ENCODE measurements around the gene ALDH3A2.

The ALDH3A2 gene

DNA sequence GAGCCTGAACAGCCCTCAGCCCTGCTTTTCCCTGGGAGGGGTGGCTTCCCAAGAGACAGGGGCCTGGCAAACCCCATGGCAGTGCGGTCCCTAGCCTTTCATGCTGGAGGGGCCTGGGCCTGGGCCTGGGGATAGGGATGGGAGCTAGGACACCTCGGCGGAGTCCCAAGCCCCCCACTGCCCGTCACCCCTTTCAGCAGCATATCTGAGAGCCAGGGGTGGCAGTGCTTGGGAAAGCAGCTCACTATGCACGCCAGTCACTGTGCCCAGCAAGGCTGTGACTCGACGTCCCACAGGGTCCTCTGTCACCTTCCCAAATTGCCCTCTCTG is 68.4 kb downstream of the ALDH3A2 start:
- no peak for DNase-seq

DNA sequence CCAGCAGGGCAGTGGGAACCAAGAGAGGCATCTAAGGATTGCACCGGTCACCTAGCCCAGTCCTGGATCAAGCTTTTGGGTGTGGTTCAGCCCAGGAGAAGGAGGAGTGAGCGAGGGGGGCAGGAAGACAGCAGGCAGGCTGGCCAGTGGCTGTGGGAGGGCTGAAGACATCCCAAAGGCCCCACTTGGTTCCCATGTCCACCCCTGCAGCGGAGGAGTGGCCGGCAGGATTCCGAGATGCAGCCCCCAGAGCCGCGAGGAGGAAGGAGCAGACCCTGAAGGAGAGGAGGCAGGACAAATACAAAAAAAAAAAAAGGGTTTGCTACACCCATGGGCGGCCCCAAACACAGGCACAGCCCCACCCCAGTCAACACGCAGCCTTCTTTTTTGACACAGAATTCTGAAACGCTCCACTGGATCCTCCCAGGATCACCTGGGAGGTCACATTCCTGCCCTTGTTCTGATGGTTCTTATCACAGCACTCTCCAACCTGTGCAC is 68.9 kb downstream of the ALDH3A2 start:
- no peak for DNase-seq

DNA sequence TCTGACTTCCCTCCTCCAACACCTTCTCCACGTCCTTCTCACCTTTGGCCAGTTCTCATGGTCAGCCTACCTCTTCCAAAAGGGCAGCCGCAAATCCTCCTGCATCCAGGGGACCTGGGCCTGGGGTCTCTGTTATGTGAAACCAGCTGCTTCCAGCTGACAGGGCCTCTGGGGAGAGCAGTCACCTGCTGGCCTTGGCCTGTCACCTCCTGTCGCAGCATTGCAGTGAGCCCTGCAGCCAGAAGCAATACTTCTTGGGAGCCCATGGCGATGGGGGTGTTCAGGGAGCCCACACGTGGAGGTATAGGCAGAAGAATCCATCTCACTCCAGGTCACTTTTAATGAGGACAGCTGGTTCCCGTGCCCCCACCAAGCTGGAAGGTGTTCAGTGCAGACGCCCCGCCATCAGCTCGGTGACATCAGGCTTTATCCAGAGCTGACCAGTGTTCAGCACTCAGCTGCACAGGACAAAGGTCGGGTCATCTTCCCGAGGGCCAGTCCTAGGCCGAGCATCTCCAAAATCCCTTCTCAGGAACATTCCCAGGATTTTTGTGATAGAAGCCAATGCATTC is 69.6 kb downstream of the ALDH3A2 start:
- no peak for DNase-seq

DNA sequence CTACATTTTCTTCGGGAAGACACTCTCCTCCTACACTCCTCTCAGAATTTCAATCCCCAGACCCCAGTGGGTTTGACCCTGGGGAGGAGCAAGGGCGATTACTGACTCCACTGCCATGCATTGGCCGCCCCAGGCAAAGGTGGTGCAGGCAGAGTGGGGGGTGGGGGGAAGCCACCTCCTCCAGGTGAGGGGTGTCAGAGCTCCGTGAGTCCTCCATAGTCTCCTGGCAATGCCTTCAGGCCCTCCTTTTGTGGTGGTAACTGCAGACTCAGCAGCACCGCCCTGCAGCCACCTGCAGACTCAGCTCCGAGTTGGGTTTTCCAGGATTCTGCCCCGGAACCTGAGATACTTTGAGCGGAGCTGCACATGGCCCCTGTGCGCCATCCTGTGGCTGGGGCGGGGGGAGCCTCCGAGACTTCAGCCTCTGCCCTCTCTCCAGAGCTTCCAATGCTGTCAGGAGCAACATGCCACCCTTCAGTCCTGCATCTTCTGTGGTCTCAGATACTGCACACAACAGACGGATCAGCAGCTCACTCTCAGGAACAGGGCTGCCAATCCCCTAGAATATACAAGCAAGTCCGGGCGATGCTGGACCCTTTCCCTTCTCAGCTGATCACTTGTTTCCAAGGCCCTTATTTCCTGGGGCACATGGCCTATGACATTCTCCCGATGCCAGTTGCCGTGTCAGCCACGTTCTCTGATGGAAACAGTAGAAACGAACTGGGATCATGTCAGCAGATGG is 70.2 kb downstream of the ALDH3A2 start:
- DNase-seq = no peak

DNA sequence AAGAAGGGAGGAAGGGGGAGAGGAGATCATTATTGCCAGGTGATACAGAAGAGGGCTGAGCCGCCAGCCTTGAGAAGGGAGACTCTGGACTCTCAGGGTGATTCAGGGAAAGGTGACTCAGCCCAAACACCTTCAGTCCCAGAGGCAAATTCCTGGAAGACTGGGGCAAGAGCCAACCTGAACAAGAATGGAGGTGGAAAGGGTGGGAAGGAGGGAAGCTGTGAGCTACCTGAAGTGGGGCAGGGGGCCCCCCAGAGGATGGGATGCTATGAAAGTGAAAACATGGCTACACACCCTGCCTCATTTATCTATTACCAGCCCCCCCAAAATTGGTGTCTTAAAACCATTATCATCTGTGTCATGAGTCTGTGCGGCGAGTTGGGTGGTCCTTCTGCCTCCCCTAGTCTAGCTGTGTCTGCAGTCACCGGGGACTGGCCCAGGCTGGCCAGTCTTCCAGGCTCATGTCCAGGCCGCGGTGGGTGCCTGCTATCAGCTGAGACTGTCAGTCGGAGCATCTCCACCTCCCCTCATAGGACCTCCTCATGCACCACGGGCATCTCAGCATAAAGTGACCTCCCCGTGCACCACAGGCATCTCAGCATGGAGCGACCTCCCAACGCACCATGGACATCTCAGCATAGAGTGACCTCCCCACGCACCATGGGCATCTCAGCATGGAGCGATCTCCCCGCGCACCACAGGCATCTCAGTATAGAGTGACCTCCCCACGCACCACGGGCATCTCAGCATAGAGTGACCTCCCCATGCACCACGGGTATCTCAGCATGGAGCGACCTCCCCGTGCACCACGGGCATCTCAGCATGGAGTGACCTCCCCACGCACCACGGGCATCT is 71.0 kb downstream of the ALDH3A2 start:
- DNase-seq = no peak

DNA sequence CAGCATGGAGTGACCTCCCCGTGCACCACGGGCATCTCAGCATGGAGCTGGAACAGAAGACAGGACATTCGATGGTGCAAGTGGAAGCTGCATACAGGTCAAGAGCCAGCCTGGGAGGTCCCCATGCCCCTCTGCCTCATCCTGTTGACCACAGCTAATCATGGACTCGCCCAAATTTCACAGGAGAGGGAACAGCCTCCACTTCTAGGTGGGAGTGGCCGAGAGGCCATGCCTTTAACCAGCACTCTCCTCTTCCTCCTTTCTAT is 71.6 kb downstream of the ALDH3A2 start:
- DNase-seq = no peak

DNA sequence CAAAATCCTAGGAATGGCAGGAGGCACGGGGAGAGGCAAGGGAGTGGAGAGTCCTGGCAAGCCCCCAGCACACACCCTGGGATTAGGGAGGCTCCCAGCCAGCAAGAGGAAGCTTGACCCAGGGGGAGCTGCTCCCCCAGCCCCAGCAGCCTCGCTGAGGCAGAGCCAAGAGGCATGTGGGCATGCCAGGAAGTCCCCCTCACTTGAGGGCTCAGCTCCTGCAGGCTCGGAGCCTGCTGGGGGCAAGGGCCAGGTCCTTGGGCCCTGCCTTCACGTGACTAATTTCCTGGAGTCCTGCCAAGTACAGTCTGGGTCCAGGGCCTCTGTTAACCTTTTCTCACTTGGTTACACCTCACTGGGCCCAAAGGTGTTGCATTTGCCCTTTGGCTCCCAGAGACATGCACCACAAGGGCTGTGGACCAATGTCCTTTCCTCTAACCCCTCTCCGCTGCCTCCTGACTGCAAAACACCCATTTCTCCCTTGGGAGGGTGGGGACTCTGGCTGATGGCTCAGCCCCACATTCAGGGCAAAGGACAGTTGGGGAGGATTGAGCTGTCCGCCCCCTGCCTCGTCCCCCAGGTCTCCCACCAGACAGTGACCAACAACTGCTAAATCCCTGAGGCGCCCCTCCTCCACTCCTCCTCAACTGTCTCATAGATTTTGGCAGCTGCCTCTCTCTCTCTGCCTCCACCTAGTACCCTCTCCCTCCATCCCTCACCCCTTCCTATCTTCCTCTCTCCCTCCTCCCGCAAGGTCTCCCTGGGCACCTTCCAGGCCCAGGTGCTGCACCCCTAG is 72.3 kb downstream of the ALDH3A2 start:
- no peak for DNase-seq

DNA sequence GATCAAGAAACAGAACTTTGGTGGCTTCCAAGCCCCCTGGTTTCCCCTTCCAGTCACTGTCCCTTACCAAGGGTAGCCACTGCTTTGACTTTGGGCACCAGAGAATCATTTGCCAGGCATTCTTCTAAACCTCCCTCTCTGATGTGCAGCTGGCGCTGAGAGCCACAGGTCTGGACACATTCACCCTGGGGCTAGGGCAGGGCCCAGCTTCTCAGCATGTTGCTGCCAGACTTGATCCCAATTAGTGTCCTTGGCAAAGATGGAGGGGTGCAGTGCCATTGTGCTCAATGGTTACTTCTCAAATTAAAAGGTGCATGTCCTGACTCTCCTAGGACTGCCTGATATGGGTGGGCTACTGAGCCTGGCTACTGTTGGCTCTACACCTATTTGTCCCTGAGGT is 75.4 kb downstream of the ALDH3A2 start:
- DNase-seq = no peak

DNA sequence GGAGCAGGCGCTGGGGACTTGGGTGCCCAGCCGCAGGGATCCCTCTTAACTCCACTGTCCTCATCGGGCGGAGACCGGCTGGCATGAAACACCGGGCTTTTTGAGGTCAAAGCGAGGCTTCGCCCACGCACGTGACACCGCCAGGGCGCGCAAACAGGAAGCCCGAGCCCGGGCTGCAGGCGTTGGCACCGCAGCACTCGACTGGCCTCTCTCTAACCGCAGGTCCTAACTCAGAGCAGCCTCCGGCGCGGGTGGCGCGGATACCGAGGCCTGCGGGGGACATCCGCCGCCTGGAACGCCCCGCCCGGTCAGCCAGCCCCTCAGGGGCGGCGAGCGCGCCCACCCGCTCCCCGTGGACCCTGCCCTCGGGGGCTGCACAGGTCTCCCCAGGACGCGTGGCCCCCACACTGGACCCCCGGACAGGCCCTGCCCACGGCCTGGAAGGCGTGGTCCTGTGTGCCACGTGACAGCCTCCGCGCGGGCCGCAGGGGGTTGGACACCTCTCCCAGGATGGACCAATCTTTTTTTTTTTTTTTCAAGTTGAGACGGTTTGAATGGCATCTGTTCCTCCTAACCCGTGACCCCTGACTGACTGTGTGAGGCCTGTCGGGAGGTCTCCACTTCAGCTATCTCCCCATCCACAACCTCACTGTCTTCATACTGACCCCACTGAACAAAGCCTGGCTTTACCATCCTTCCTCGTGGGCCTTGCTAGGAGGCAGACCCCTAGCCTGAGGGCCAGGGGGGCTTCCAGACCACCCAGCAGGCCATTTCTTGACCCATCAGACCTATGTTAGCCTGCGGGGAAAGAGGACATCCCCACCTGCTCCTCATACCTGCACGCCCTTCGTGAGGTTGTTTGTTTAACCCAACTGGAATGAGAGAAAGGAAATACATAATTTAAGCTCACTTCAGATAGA is 76.2 kb downstream of the ALDH3A2 start:
- no peak for DNase-seq

DNA sequence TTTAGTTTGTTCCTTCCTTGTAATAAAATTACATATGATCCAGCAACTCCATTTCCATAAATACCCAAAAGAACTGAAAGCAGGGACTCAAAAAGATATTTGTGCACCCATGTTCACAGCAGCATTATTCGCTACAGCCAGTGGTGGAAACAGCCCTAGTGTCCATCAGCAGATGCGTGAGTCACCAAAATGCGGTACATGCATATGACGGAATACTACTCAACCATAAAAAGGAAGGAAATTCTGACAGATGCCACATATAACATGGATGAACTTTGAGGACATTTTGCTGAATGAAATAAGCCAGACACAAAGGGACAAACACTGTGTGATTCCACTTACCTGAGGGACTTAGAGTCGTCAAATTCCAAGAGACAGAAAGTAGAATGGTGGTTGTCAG is 76.9 kb downstream of the ALDH3A2 start:
- DNase-seq = no peak

DNA sequence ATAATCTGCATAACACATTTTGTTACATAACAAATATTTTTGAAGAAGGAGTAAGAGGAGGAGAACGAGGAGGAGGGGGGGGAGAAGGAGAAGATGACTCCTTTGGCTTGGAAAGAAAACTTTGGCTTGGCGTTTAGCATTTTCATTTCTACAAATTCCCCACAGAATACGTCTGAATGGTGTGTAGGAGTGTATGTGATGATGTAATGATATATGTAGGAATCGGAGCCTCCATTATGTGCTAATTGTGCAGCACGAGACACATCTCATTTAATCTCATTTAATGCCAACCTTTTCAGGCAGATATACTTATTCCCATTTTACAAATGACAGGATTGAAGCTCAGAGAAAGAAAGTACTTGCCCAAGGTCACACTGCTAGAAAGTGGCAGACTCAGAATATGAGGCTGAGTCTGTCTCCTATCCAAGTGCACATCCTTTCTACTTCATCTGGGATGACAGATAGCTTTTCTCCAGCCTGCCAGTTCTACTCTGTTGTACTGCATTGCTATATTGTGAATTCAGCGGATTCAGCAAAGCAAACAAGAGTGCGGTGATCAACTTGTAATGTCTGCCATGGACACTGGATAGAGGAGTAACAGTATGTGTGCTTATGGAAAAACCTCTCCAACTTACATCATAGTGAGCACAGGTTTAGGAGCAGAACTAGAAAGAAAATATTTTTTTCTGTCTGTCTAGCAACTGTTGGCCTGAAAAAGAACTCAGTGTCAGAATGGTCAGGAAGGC is 78.3 kb downstream of the ALDH3A2 start:
- no peak for DNase-seq

Data from cortex of kidney (tissue), 1 donor.